Hair follicular keratinocyte (primary cell): ENCODE measurements around the gene GLT8D2. TPM values are rescaled to one million over a fixed set of nuclear protein-coding genes. Genes with fewer than 3 reads are reported as not detected.

ENCODE experiments used
- total RNA-seq: library from RNA; depleted of rRNA; stranded (reverse); fragments of >200 nt; gene quantifications from 2 replicates; pipeline ENCODE4 v1.2.3, GENCODE V29; 2015

The GLT8D2 gene
- total RNA-seq: 10.7 and 15.4 TPM in 2 replicates

GRCh38 chr12:104049903-104050356, at the start of gene GLT8D2:
TSS of gene GLT8D2 (minus strand) at chr12:104050187. CDS start at chr12:104019648, 30,539 bp downstream.

GRCh38 chr12:104064031-104064841, 14.2 kb upstream of the GLT8D2 start, which contains the start of gene HCFC2:
TSS of gene HCFC2 (plus strand) at chr12:104064531. CDS start at chr12:104064561, 30 bp downstream.

GRCh38 chr12:103965590-103966504, 84.1 kb downstream of the GLT8D2 start, which contains the start of gene TDG:
TSS of gene TDG (plus strand) at chr12:103965872. CDS start at chr12:103966038, 166 bp downstream.

Other genes with a start within 250 kb of the GLT8D2 start
- gene NT5DC3, start 209.0 kb downstream of the GLT8D2 start, total RNA-seq: 6.9 and 7.4 TPM in 2 replicates
- gene HSP90B1, start 119.8 kb downstream of the GLT8D2 start, total RNA-seq: 1,218 and 1,494 TPM in 2 replicates
- 13.7 and 21.7 TPM in 2 replicates for gene TDG, start 84.3 kb downstream of the GLT8D2 start, total RNA-seq
- 4.8 and 7.6 TPM in 2 replicates for gene HCFC2, start 14.3 kb upstream of the GLT8D2 start, total RNA-seq
- gene NFYB, start 88.0 kb upstream of the GLT8D2 start, total RNA-seq: 10.9 and 19.1 TPM in 2 replicates
- 63.7 and 66.3 TPM in 2 replicates for gene TXNRD1, start 165.6 kb upstream of the GLT8D2 start, total RNA-seq